H7 (cell line): ENCODE data around the gene NUCB1. TPM values are rescaled to one million over a fixed set of nuclear protein-coding genes. Genes with fewer than 3 reads are reported as not detected.
"Not testable (repeated sequence)": the region's sequence is repeated elsewhere in the genome, so short reads cannot be mapped to it uniquely, and the experiment has no call there.

Experiments used
- DNase-seq: peaks from one replicate; pipeline ENCODE4 v3.0.0; 2012
- H3K27me3 ChIP-seq: 2 replicates; pipeline ENCODE4 v1.6.0; 2011; ENCODE audit warnings: mild to moderate bottlenecking, low read length; ENCODE audit not compliant: control insufficient read depth, insufficient read depth
- H3K36me3 ChIP-seq: replicated peaks from 2 replicates; pipeline ENCODE4 v1.5.1; 2011; ENCODE audit warnings: low read length; ENCODE audit not compliant: control insufficient read depth, insufficient read depth
- H3K4me3 ChIP-seq: 2 replicates; pipeline ENCODE4 v1.5.1; 2011; ENCODE audit warnings: low read depth, mild to moderate bottlenecking, control low read depth, low read length, moderate library complexity; ENCODE audit not compliant: insufficient read depth
- total RNA-seq: library from RNA; depleted of rRNA; stranded (reverse); fragments of >200 nt; shearing (Covaris generic); gene quantifications from 2 replicates; pipeline ENCODE4 v1.2.3, GENCODE V29; 2014

The NUCB1 gene
- total RNA-seq, 1 experiment from 2014 or later = 203 TPM

DNA sequence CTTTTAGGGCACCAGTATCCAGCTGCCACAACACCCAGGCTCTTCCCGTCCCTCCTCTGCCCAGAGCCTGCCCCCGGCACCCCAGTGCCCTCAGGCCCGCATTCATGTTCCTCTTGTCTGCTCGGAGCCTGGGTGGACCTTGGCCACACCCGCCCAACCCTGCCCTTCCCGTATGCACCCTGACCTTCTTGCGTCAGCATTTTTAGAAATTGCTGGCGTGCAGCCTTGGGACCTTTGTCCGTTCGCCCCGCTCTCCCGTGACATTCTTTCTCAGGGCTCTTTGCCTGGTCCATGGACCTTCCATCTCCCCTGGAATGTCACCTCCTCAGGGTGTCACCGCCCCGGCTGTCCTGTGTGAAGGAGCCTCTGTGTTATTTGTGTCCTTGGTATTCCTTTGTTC, 7.6 kb downstream of the NUCB1 start:
- Histone ChIP-seq H3K27me3 (no peaks in the 10 kb centered on the region), H3K36me3 (peaks cover 12% of the 10 kb centered on the region)
- peak; percentile 16 for DNase-seq

DNA sequence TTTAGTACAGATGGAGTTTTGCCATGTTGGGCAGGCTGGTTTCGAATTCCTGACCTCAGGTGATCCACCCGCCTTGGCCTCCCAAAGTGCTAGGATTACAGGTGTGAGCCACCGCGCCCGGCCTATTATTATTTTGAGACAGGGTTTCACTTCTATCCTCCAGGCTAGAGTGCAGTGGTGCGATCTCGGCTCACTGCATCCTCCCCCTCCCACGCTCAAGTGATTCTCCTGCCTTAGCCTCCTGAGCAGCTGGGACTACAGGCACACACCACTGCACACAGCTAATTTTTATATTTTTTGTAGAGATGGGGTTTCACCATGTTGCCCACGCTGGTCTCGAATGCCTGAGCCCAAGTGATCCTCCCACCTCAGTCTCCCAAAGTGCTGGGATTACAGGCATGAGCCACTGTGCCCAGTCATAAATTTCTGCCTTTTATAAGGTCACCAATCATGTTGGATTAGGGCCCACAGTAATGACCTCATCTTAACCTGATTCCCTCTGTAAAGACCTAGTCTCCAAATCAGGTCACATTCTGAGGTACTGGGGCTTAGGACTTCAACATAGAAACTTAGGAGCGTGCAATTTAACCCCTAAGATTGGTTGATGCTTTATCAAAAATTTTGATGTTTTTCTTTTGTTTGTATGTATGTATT, 9.4 kb downstream of the NUCB1 start:
- H3K36me3 ChIP-seq = peaks cover 26% of the 10 kb centered on the region
- H3K4me3 ChIP-seq, H3K27me3 ChIP-seq, DNase-seq: not testable (repeated sequence)

More for the DNA sequence above, 7.6 kb downstream of the NUCB1 start:
- no peak overlapping the region for H3K4me3 ChIP-seq

DNA sequence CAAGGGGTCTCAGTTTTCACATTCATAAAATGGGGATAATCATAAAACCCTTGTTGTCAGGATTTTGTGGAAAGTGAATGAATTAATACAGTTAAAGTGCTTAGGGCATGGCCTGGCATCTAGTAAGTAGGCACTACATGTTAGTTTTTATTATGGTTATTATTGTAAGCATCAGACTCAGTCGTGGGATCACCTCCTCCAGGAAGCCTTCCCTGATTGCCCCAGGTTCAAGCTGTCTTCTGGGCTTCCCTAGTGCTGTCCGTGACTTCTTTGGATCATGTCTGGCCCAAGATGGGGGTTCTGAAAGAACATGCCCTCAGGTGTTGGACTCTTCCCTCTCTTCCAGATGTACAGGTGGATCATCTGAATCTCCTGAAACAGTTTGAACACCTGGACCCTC, 10.7 kb downstream of the NUCB1 start:
- H3K27me3 ChIP-seq = no peaks in the 10 kb centered on the region
- H3K36me3 ChIP-seq = peaks cover 22% of the 10 kb centered on the region
- DNase-seq = no peak
- no peak overlapping the region for H3K4me3 ChIP-seq

DNA sequence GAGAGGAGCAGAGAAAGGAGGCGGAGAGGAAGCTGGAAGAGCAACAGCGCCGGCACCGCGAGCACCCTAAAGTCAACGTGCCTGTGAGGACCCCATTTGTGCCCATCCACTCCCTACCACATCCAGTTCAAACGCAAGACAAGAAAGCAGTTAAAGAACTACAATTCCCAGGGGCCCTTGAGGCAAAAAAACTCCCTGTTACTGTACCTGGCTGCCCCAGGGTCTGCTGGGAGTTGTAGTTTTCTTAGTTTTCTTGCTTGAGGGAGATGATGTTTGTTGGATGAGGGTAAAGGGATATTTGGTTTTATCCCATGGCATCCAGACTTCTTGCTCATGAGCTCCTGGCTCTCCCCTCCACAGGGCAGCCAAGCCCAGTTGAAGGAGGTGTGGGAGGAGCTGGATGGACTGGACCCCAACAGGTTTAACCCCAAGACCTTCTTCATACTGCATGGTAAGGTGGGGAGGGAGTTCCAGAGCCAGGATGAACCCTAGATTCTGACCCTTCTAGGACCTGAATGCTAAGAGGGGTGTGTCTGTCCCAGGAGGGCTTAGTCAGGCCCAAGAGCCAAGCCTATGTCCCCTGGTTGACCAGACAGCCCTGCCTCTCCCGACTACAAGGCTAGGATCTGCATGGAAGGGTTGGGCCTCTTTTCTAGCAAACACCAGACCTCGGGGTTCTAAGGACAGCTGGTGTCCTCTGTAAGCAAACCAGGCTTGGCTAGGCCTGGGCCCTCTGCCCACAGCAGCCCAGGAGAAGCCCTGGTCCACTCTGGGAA, 13.2 kb downstream of the NUCB1 start:
- Histone ChIP-seq H3K4me3 (no peak overlapping the region), H3K36me3 (peaks cover 22% of the 10 kb centered on the region), H3K27me3 (no peaks in the 10 kb centered on the region)
- peak; percentile 75 for DNase-seq

DNA sequence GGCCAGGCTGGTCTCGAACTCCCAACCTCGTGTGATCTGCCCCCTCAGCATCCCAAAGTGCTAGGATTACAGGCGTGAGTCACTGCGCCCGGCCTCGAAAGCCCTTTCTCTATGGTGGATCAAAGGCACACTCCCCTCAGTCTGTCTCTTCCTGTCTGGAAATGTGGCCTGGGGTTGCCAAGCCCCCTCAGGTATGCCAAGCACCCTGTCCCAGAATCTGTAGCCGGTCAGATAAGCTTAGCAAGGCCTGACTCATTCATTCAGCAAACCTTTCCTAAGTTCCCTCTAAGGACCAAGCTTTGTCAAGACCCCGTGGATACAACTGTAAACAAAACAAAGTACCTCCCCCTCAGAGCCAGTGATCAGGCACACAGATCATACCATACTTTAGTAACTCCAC, 14.1 kb downstream of the NUCB1 start:
- H3K36me3 ChIP-seq = peaks cover 20% of the 10 kb centered on the region

DNA sequence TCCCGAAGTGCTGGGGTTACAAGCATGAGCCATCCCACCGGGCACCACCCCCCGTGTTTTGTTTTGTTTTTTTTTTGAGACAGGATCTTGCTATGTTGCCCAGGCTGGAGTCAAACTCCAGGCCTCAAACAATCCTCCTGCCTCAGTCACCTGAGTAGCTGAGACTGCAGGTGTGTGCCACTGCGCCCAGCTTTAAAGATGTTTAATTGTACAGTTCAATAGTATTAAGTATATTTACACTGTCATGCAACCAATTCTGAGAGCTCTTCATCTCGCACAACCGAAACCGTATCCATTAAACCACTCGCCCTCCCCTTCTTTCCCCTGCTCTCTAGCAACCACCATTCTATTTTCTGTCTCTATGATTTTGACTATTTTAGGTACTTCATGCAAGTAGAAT, 15.6 kb downstream of the NUCB1 start:
- Histone ChIP-seq H3K4me3 (no peak overlapping the region), H3K27me3 (no peaks in the 10 kb centered on the region), H3K36me3 (peaks cover 23% of the 10 kb centered on the region)
- DNase-seq = no peak

More for the DNA sequence above, 14.1 kb downstream of the NUCB1 start:
- DNase-seq = no peak
- no peaks in the 10 kb centered on the region for H3K27me3 ChIP-seq
- no peak overlapping the region for H3K4me3 ChIP-seq

DNA sequence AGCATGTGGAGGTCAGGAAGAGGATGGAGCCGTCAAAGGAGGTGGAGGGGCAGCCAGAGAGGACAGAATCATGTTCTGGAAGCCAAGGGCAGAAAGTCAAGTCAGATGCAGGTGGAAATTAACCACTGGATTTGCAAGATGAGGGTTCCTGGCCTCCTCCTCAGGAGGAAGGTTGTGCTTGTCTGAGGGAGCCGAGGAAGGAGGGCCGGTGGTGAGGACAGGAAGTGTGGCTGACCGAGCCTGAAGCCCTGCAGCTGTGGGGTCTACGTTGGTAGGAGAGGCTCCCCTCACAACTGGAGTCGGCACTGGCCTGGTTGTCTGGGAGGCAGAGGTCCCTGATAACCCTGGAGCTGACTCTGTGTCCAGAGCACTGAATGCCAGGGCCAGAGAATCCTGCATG, 18.0 kb downstream of the NUCB1 start:
- Histone ChIP-seq H3K4me3 (no peak overlapping the region), H3K27me3 (no peaks in the 10 kb centered on the region), H3K36me3 (peaks cover 23% of the 10 kb centered on the region)
- DNase-seq = no peak

DNA sequence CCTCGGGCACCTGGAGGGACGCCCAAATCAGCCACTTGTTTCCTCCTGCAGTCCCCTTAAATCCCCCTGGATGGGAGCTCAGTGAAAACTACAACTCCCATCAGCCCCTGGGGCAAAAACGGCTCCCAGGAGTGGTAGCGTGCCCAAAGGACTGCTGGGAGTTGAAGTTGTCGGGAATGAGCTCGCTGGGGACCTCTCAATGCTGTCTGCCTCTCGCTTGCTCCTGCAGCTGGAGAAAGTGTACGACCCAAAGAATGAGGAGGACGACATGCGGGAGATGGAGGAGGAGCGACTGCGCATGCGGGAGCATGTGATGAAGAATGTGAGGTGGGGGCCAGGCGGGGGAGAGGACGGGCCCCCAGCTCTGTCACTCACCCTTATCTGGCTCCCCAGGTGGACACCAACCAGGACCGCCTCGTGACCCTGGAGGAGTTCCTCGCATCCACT, 18.7 kb downstream of the NUCB1 start:
- Histone ChIP-seq H3K4me3 (no peak overlapping the region), H3K27me3 (no peaks in the 10 kb centered on the region), H3K36me3 (peaks cover 17% of the 10 kb centered on the region)
- DNase-seq = peak; percentile 91

DNA sequence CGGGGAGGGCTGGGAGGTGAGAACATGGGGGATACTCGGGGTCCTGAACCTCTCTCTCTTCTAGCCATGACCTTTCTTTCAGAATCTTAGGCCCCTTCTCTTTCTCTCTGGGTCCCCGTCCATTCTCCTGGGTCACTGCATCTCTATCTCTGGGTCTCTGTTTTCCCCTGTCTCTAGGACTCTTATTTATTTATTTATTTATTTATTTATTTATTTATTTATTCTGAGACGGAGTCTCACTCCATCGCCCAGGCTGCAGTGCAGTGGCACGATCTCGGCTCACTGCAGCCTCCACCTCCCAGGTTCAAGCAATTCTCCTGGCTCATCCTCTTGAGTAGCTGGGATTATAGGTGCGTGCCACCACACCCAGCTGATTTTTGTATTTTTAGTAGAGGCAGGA, 19.2 kb downstream of the NUCB1 start:
- not testable (repeated sequence) for H3K4me3 ChIP-seq, H3K27me3 ChIP-seq, DNase-seq
- peaks cover 15% of the 10 kb centered on the region for H3K36me3 ChIP-seq

DNA sequence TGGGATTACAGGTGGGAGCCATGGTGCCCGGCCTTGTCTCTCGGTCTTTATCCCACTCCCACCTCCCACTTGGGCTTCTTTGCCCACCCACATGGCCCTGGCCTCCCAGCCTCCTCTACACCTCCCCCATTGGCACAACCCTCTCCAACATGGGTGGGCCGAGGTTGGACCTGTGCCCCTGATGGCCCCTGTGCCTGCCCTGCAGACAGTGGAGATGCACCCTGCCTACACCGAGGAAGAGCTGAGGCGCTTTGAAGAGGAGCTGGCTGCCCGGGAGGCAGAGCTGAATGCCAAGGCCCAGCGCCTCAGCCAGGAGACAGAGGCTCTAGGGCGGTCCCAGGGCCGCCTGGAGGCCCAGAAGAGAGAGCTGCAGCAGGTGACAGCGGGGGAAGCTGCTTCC, 20.8 kb downstream of the NUCB1 start:
- Histone ChIP-seq H3K27me3 (no peaks in the 10 kb centered on the region), H3K36me3 (peaks cover 13% of the 10 kb centered on the region), H3K4me3 (no peak overlapping the region)
- DNase-seq = no peak

DNA sequence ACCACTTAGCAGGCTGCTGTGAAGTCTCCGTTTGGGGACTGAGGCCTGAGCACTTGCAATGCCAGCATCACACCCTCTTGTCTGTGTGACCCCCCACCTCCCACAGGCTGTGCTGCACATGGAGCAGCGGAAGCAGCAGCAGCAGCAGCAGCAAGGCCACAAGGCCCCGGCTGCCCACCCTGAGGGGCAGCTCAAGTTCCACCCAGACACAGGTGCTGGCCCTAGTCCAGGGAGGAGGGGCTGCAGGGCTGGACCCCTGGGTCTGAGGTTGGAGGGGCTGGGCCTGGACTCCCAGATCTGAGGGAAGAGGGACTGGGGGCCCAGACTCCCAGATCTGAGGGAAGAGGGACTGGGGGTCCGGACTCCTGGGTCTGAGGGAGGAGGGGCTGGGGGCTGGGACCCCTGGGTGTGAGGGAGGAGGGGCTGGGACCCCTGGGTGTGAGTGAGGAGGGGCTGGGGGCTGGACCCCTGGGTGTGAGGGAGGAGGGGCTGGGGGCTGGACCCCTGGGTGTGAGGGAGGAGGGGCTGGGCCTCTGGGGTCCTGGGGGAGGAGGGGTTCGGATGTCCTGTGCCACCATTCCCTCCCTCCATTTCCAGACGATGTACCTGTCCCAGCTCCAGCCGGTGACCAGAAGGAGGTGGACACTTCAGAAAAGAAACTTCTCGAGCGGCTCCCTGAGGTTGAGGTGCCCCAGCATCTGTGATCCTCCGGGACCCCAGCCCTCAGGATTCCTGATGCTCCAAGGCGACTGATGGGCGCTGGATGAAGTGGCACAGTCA, 21.8 kb downstream of the NUCB1 start:
- H3K36me3 ChIP-seq = peaks cover 13% of the 10 kb centered on the region

DNA sequence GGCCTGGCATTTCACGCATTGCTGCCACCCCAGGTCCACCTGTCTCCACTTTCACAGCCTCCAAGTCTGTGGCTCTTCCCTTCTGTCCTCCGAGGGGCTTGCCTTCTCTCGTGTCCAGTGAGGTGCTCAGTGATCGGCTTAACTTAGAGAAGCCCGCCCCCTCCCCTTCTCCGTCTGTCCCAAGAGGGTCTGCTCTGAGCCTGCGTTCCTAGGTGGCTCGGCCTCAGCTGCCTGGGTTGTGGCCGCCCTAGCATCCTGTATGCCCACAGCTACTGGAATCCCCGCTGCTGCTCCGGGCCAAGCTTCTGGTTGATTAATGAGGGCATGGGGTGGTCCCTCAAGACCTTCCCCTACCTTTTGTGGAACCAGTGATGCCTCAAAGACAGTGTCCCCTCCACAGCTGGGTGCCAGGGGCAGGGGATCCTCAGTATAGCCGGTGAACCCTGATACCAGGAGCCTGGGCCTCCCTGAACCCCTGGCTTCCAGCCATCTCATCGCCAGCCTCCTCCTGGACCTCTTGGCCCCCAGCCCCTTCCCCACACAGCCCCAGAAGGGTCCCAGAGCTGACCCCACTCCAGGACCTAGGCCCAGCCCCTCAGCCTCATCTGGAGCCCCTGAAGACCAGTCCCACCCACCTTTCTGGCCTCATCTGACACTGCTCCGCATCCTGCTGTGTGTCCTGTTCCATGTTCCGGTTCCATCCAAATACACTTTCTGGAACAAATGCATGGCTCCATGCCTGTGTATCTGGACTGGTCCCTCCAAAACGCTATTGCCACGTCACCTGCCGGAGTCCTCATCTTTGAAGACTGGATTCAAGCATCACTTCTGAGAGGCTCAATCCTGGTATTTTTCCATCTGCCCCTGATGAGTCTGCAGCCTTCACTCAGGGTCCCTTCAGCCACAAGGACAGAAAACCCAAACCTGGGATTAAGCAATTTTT, 22.7 kb downstream of the NUCB1 start:
- no peak overlapping the region for H3K4me3 ChIP-seq
- H3K36me3 ChIP-seq = peaks cover 13% of the 10 kb centered on the region
- no peaks in the 10 kb centered on the region for H3K27me3 ChIP-seq
- peak; percentile 40 for DNase-seq

More for the DNA sequence above, 21.8 kb downstream of the NUCB1 start:
- Histone ChIP-seq H3K4me3 (no peak overlapping the region), H3K27me3 (no peaks in the 10 kb centered on the region)
- no peak for DNase-seq

DNA sequence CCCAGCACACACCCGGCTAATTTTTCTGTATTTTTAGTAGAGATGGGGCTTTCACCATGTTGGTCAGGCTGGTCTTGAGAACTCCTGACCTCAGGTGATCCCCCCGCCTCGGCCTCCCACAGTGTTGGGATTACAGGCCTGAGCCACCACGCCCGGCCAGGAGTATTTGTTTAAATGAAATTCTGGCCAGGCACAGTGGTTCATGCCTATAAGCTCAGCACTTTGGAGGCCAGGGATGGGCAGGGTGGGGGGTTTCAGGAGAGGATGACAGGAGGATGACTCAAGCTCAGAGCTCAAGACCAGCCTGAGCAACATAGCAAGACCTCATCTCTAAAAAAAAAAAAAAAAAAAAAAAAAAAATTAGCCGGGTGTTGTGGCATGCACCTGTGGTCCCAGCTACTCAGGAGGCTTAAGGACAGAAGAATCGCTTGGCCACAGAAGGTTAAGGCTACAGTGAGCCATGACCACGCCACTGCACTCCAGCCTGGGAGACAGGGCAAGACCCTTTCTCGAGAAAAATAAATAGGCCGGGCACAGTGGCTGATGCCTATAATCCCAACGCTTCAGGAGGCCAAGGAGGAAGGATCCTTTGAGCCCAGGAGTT, 25.2 kb downstream of the NUCB1 start:
- H3K36me3 ChIP-seq = peaks cover 6% of the 10 kb centered on the region
- H3K27me3 ChIP-seq = no peaks in the 10 kb centered on the region
- H3K4me3 ChIP-seq = no peak overlapping the region
- DNase-seq = no peak
